ENCODE data around the gene FNDC11. TPM values are rescaled to one million over a fixed set of nuclear protein-coding genes. Genes with fewer than 3 reads are reported as not detected.
"Not testable (repeated sequence)": the region's sequence is repeated elsewhere in the genome, so short reads cannot be mapped to it uniquely, and the experiment has no call there.

The FNDC11 gene
- total RNA-seq, 1 experiment from 2014 or later, result not detected

GRCh38 chr20:63553251-63553932 is 567 bp upstream of the FNDC11 start:
- DNase-seq (ENCODE audit: low read depth), result no peak

- DNase-seq (ENCODE audit: low read depth), result no peak
These were observed 661 bp downstream of the FNDC11 start for GRCh38 chr20:63554361-63555278.

DNA sequence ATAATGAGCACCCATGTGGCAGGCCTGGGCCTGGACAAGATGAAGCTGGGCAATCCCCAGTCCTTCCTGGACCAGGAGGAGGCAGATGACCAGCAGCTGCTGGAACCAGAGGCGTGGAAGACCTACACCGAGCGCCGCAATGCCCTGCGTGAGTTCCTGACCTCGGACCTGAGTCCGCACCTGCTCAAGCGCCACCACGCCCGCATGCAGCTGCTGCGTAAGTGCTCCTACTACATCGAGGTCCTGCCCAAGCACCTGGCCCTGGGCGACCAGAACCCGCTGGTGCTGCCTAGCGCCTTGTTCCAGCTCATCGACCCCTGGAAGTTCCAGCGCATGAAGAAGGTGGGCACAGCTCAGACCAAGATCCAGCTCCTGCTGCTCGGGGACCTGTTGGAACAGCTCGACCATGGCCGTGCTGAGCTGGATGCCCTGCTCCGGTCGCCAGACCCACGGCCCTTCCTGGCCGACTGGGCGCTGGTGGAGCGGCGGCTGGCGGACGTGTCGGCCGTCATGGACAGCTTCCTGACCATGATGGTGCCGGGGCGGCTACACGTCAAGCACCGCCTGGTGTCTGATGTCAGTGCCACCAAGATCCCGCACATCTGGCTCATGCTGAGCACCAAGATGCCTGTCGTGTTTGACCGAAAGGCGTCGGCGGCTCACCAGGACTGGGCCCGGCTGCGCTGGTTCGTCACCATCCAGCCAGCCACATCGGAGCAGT is 1.9 kb downstream of the FNDC11 start:
- DNase-seq (ENCODE audit: low read depth), result no peak

- no peak for DNase-seq (ENCODE audit: low read depth)
These were observed 3.0 kb downstream of the FNDC11 start for GRCh38 chr20:63556873-63557478.

DNA sequence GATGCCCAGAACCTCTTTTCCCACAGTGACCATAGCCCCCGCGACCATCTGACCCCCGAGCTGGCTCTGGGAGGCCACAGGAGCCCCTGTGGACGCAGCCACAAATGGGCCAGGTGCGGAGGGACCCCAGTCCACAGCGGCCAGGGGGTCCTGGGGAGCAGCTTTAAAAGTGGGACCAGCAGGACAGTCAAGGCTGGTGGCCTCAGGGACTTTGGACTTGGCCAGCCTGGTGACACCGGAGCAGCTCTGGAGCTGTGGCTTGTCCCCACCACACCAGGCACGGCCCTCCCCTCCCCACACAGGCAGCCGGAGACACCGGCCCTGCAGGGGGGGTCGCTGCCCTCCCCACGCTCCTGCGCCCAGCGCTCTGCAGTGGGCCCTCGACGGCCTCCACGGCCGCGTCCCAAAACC is 3.5 kb downstream of the FNDC11 start:
- DNase-seq (ENCODE audit: low read depth), result no peak

GRCh38 chr20:63558804-63559484 is 5.0 kb downstream of the FNDC11 start:
- DNase-seq (ENCODE audit: low read depth), result no peak

DNA sequence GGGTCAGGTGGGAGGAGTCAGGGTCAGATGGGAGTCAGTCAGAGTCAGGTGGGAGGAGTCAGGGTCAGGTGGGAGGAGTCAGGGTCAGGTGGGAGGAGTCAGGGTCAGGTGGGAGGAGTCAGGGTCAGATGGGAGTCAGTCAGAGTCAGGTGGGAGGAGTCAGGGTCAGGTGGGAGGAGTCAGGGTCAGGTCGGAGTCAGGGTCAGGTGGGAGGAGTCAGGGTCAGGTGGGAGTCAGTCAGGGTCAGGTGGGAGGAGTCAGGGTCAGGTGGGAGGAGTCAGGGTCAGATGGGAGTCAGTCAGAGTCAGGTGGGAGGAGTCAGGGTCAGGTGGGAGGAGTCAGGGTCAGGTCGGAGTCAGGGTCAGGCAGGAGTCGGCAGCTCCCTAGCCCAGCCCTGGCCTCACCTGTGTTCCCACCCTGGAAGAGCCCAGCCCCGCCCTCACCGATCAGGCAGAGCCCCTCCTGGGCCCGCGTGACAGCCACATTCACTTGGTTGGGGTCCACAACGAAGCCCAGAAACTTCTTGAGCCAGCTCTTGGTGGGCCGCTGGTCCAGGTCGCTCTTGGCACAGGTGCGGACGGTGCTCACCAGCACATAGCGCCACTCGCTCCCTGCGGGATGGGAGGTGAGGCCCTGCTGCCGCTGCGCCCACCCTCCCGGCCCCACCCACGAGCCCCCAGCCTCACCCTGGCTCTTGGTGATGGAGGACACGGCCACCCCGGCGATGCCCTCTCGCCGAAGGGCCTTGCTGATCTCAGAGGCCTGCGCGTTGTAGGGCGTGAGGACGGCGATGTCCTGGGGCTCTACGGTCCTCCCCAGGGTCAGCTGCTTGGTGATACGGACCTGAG is 5.8 kb downstream of the FNDC11 start:
- DNase-seq (ENCODE audit: low read depth), result not testable (repeated sequence)

DNA sequence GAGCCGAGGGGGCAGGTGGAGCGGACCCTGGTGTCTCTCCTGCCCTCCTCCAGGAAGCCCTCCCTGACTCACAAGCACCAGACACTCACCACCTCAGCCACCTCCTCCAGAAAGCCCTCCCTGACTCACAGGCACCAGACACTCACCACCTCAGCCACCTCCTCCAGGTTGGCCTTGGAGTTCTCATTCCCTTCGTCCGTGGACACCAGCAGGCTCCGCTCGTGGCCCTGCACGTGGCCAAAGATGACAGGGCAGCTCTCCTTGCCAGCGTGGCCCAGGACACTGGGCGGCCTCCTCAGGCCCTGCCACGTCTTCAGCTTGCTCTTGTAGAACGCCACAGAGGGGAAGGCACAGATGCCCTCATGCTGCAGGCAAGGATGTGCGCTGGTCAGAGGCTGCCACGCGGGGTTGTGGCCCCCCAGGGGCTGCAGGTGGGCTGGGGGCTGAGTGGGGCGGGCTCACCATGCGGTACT is 6.4 kb downstream of the FNDC11 start:
- DNase-seq (ENCODE audit: low read depth), result no peak

GRCh38 chr20:63560856-63561609 is 7.1 kb downstream of the FNDC11 start:
- no peak for DNase-seq (ENCODE audit: low read depth)

DNA sequence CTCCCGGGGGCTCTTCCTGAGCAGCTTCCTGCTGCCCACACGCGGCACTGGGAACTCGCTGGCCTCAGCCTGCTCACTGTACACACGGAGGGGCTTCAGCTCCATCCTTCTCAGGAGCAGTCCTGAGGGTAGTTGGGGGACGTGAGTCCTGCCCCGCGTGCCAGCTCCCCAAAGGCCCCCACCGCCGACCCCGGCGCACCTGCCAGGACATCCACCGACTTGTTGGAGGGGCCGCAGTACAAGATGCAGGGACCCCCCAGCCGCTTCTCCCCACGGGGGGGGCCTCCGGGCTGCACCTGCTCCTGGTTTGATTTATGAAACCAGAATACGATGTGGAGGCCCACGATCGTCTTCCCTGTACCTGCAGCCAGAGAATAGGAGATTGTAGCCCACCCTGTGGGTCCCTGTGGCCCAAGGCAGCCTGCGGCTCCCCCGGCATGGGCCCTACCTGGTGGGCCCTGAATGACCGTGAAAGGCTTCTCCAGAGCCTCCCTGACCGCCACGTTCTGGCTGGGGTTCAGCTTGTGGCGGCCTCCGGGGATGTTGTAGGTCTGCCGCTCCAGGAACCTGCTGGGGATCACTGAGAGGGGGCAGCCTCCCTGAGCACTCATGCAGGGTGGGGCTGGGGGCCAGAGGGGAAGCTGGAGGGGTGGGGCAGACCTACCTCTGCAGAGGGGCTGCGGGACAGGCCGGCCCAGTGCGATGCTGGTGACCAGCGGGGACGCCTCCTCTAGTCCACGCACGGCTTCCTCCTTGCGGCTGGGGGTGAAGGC is 7.9 kb downstream of the FNDC11 start:
- DNase-seq (ENCODE audit: low read depth), result no peak

- no peak for DNase-seq (ENCODE audit: low read depth)
These were observed 8.7 kb downstream of the FNDC11 start for GRCh38 chr20:63562461-63563224.

- DNase-seq (ENCODE audit: low read depth), result no peak
These were observed 9.4 kb downstream of the FNDC11 start for GRCh38 chr20:63563225-63563935.

DNA sequence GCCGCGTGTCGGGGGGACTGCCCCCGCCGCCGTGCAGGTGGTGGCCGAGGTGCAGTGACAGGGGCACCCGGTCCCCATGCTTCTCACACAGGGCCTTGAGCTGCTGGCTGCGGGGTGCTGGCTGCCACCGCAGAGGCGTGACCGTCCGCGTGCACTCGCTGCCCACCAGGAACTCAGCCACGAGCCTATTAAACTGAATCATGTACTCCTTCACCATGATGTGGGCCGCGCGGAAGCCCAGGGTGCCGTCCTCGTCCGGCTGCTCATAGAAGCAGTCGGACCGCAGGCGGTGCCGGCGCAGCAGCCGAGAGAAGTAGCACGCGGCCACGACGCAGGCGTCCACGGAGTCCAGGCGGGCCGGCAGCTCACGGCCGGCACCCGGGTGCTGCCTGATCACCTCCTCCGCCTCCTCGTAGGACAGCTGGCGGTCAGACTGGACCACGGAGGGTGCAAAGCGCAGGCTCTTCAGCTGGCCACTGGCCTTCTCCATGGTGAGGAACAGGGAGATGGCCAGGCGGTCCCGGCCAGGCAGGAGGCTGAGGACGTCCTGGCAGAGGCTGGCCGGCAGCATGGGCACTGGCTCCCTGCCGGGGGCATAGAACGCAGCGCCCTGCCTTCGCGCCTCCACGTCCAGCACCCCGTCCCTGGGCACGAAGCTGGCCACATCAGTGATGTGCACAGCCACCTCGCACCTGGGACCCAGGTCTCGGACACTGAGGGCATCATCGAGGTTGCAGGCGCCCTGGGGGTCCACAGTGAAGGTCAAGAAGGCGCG is 10.3 kb downstream of the FNDC11 start:
- DNase-seq (ENCODE audit: low read depth), result no peak

GRCh38 chr20:63565021-63565698 is 11.2 kb downstream of the FNDC11 start:
- no peak for DNase-seq (ENCODE audit: low read depth)

DNA sequence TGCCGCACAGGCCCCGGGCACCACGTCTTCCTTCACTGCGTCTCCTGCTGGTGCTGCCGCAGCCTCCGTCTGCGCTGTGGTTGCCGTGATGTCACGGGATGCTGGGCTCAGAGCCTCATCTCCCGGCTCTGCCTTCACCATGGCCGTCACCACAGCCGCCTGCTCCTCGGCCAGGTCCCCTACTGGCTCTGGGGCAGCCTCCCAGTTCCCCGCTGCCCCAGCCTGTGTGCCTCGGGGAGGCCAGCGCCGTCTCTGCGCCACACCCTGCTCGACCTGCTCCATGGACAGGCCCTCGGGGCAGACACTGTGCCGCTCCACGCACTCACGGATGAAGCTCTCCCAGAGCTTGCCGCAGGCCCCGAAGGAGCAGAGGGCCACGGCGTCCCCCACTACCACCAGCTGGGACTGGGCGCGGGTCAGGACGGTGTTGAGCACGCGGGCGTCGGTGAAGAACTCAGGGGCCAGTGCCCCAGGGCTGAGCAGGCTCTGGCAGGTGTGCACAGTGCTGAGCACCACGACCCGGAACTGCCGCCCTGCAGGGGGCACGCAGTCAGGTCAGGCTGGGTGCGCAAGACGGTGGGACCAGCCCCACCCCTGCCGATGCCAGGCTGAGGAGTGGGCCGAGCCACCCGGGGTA is 11.9 kb downstream of the FNDC11 start:
- no peak for DNase-seq (ENCODE audit: low read depth)
